HG03442 (cell line): ENCODE results near the gene MED13L.

Experiments used
- ATAC-seq: cut with Tn5 transposase; IDR thresholded peaks from one replicate; pipeline ENCODE4 v1.9.1; 2021; ENCODE audit warnings: mild to moderate bottlenecking, moderate library complexity; ENCODE audit not compliant: unreplicated experiment

MED13L gene

DNA sequence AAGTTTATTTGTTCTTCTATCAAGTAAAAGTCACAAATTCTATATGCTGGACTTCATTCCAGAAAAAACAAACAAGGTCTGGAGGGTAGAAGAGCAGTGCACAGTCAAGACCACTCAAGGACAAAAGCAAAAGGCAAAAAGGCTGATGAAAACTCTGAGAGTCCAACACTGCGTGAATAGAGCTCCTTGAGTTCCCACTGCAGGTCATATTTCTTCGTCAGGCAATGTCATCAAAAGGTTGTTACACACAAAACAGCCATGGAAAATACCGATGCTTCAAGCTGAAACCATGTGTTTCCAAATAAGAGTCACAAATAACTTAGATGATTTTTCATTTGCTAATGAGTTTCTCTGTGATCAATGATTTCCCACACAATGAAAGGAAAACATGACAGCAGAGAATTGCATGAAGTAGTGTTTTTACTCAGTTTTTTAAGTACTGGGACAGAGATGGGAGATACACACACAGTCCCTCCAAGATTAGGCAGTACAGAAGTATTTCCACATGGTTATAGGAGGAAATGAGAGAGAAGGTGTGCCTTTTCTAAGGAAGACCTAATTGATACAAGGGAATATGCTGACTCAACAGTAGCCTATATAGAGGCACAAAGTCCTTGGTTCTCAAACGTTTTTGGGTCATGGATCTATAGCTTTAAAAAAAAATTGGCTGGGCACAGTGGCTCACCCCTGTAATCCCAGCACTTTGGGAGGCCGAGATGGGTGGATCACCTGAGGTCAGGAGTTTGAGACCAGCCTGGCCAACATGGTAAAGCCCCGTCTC lies 177.7 kb downstream of the MED13L start:
- ATAC-seq = no peak

GRCh38 chr12:116096874-116097273 lies 180.6 kb downstream of the MED13L start:
- ATAC-seq = no peak

DNA sequence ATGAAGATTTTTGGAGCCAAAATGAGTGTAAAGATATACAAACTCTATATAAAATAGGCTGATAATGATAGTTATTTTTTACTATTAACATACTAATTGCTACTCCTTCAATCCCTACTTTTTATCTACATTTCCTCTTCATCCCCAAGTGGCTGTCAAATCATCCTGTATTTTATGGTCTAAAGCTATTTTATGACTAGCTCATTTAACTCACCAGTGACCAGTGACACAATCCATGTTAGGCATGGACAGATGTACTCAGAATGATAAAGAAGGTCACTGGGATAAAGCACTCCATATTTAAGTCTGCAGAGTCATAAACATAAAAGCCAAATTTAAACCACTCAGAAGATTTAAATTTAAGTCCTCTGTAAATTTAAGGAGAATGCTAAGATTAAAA lies 183.0 kb downstream of the MED13L start:
- ATAC-seq = no peak

GRCh38 chr12:116093915-116094314 lies 183.6 kb downstream of the MED13L start:
- no peak for ATAC-seq

DNA sequence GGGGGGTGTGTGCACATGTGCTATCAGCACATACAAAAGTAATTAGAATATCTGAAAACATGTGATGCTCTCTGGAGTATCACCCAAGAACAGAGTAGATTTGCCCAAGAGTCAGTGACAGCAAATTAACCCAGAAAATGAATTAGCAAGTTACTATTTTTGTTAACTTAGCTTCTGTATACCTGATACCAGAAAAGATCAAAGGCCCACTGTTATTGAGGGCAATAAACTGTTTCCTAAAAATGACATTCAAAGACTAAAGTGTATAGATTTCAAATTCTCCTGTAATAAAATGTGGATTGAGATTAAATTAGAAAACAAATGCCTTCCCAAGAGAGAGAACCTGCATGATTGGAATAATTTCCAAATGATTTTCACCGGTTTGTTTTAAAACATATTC lies 184.7 kb downstream of the MED13L start:
- no peak for ATAC-seq

DNA sequence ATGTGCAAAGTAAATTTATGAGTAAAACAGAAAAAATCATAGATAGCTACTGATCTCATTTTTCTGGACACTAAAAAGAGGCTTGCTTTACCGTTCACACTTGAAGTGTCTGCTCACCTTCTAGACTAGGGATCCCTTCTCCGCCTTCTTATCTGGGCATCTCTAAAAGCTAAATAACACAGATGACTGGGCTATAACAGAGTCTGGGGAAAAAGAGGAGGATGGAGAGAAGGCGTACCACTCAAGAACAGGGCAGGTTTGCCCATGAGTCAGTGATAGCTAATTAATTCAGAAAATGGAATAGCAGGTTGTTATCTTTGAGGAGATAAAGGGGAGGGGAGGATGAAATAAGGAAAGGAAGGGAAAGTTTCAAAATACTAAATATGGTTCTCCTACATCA lies 185.3 kb downstream of the MED13L start:
- ATAC-seq = no peak

GRCh38 chr12:116091579-116091978 lies 185.9 kb downstream of the MED13L start:
- no peak for ATAC-seq

DNA sequence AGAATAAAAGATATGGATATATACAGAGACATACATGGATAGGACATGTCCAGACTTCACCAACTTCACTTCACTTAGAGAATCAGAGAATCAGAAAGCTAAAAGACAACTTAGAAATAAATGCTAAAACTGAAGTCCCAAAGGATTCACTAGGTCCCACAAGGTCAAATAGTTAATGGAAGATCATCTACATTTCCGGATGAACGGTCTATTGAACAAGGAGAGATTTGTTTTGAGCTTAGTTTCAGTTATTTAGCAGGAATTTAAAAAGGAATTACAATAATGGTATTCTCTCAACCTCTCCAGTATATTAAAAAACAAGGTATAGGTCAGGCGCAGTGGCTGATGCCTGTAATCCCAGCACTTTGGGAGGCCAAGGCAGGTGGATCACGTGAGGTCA lies 187.0 kb downstream of the MED13L start:
- ATAC-seq = no peak

GRCh38 chr12:116089080-116089479 lies 188.4 kb downstream of the MED13L start:
- no peak for ATAC-seq

DNA sequence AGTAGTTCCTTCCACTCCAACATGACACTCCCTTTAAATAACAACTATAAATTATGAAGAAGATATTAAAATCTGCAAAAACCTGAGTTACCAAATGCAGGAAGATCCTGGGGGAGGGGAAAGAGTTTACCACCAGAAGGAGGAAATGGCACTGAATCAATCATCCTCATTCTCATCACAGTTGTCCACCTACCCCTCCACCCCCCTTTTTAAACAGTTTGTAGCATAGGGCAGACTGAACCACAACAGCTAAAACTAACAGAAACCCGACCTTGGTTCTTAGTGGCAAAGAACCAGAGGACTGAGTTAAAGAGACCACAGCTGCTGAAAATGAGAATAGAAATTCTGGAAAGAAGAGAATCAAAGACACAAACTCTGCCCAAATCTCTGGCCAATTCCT lies 189.5 kb downstream of the MED13L start:
- no peak for ATAC-seq

DNA sequence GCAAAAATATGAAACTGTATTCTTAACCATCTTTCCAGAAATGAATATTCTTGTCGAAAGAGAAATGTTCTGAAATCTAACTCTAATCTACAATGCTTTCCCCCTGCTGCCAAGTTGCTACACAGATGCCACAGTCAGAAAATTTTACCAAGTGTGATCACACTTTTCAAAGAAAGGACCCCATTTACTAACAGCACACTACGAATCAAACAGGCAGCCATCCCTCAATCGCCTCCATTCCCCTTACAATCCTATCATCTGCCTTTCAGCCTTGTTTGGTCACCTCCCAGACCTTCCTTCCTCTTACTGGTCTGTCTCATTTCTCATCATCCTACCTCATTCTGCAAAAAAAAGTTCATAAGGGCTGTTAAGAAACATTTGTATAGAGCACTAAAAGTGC lies 190.1 kb downstream of the MED13L start:
- ATAC-seq = no peak

- no peak for ATAC-seq
These were observed 197.1 kb downstream of the MED13L start for GRCh38 chr12:116080415-116080814.

GRCh38 chr12:116078396-116078795 lies 199.1 kb downstream of the MED13L start:
- no peak for ATAC-seq

GRCh38 chr12:116077431-116077830 lies 200.1 kb downstream of the MED13L start:
- ATAC-seq = no peak

DNA sequence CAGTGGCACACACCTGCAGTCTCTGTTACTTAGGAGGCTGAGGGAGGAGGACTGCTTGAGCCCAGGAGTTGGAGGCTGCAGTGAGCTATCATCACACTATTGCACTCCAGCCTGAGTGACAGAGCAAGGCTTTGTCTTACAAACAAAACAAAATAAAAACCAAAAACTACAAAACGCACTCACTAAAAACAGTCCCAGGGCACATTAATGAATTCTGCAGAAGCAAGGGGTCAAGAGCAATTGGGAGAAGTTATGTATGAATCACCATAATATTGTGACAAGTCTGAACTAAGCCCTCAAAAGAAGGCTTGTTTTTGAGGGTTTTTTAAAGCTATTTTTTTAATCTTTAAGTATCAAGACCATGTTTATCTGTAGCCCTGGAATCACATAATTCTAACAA lies 201.1 kb downstream of the MED13L start:
- no peak for ATAC-seq

GRCh38 chr12:116074686-116075085 lies 202.8 kb downstream of the MED13L start:
- ATAC-seq = no peak

GRCh38 chr12:116071555-116072230 lies 205.8 kb downstream of the MED13L start:
- ATAC-seq = no peak

DNA sequence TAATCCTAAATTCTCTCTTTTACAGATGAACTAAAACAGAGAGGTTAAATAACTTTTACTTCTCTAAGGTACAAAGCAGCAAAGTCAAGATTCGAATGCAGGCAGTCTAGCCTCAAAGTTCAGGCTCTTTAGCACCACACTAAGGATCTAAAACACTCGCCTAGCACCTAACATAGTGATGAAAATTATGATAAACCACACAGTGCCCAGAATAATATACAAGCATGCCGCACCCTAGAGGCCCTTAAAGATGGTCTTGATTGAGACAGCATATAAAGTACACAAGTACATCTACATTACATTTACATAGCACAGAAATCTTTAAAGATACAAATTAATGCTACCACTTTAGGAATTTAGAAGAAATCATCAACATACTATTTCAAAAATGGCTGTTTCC lies 207.0 kb downstream of the MED13L start:
- ATAC-seq = no peak

- no peak for ATAC-seq
These were observed 207.6 kb downstream of the MED13L start for GRCh38 chr12:116069943-116070342.

DNA sequence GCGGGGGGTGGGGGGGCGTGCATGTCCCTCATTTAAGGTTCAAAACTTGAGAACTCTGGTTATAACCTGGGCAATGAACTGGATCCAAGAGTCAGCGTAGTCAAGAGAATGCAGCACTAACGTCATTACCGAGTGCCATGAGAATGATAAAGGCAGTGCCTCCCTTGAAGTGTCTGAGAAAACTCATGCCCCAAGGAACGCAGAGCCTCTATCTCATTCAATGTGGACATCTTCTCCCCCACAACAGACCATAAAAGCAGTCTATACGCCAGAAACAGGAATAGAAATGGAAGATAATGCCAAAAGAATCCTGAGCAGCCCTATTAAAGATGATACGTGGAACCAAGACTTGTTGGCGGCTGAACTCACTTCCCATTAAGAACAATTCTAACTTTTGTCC lies 208.6 kb downstream of the MED13L start:
- ATAC-seq = no peak

DNA sequence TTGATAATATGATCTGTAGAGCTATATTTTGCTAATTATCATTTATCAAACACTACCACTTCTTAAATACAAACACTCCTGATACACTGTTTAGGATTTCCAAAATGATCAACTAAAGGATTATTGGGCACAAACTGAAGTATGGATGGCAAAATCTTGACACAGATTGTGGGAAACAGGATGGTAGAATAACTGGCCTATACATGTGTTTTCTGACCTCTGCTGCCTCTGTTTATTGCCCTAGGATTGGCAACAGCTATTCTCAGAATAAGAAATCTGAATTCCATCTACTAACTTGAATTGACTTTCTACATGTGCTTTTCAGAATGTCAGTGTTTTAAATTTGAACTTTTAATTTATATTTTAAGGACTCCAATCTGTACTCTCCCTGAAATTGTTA lies 209.1 kb downstream of the MED13L start:
- ATAC-seq = no peak

- ATAC-seq = no peak
These were observed 209.6 kb downstream of the MED13L start for GRCh38 chr12:116067892-116068291.
